ENCODE data around the gene CIAO2B. TPM values are rescaled to one million over a fixed set of nuclear protein-coding genes. Genes with fewer than 3 reads are reported as not detected.

The CIAO2B gene
- total and polyA plus RNA-seq, 9 donors: 40.1 to 150 (median 66.7) TPM

GRCh38 chr16:66886321-66886720 is 47.9 kb downstream of the CIAO2B start:
- Histone ChIP-seq H3K9me3 (no peaks in the 10 kb centered on the region), H3K36me3 (no peaks in the 10 kb centered on the region), H3K27me3 (no peaks in the 10 kb centered on the region), H3K27ac (no peak overlapping the region), H3K4me3 (no peak overlapping the region), H3K4me1 (ENCODE audit: insufficient read depth) (peaks cover 3% of the 10 kb centered on the region)
- intact Hi-C loops (cut with DNase I): no loop called here
- TF ChIP-seq EP300 (IDR thresholded peaks at IDR 0.05) (no peak), CTCF (IDR thresholded peaks at IDR 0.05) (no peak), POLR2A (IDR thresholded peaks at IDR 0.05) (no peak)
- no peak for DNase-seq
- 8 to 29% (median 12%) methylated on average over 2 of the region's 2 CpGs for WGBS, 3 donors

GRCh38 chr16:66885491-66885890 is 48.7 kb downstream of the CIAO2B start:
- Histone ChIP-seq H3K27ac (no peak overlapping the region), H3K4me1 (ENCODE audit: insufficient read depth) (peaks cover 3% of the 10 kb centered on the region), H3K4me3 (no peak overlapping the region), H3K9me3 (no peaks in the 10 kb centered on the region), H3K27me3 (no peaks in the 10 kb centered on the region), H3K36me3 (no peaks in the 10 kb centered on the region)
- no peak for DNase-seq
- TF ChIP-seq POLR2A (IDR thresholded peaks at IDR 0.05) (no peak), CTCF (IDR thresholded peaks at IDR 0.05) (no peak), EP300 (IDR thresholded peaks at IDR 0.05) (no peak)
- 65 to 84% (median 77%) methylated on average over 12 of the region's 12 CpGs for WGBS, 3 donors
- intact Hi-C loops (cut with DNase I): no loop called here

DNA sequence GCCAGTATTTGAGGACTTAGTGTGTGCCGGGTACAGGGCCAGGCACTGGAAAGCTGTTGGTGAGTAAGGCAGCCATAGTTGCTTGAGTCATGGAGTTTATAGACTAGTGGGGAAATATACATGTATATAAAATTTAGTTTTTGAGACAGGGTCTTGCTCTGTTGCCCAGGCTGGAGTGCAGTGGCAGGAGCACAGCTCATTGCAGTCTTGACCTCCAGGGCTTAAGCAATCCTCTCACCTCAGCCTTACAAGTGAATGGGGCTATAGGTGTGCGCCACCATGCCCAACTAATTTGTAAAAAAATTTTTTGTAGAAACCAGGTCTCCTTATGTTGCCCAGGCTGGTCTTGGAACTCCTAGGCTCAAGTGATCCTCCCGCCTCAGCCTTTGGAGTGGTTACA is 51.5 kb downstream of the CIAO2B start:
- no peak for DNase-seq
- WGBS, 3 donors: 97 to 98% (median 97%) methylated on average over 3 of the region's 3 CpGs

More for the DNA sequence above, 51.5 kb downstream of the CIAO2B start:
- no peak for TF ChIP-seq CTCF (IDR thresholded peaks at IDR 0.05)
- TF ChIP-seq POLR2A (IDR thresholded peaks at IDR 0.05): no peak
- no peak for TF ChIP-seq EP300 (IDR thresholded peaks at IDR 0.05)
- no peaks in the 10 kb centered on the region for H3K9me3 ChIP-seq
- H3K27ac ChIP-seq: no peak overlapping the region
- no peak overlapping the region for H3K4me3 ChIP-seq
- intact Hi-C loops (cut with DNase I): no loop called here
- H3K27me3 ChIP-seq: no peaks in the 10 kb centered on the region
- peaks cover 3% of the 10 kb centered on the region for H3K4me1 ChIP-seq (ENCODE audit: insufficient read depth)
- H3K36me3 ChIP-seq: no peaks in the 10 kb centered on the region

Other genes with a start within 250 kb of the CIAO2B start
- gene CMTM4, start 237.7 kb downstream of the CIAO2B start, total RNA-seq: 10 to 100 TPM; 12.2 to 47.1 (median 15.1) TPM
- 1 to 10 TPM; 5.4 to 9.2 TPM for gene CMTM4, start 237.7 kb downstream of the CIAO2B start, polyA plus RNA-seq
- 100 to 1,000 TPM in 3 of 7 donors, 10 to 100 TPM in 4; 71.3 to 116 (median 94.8) TPM for gene DYNC1LI2, start 182.8 kb downstream of the CIAO2B start, total RNA-seq
- gene DYNC1LI2, start 182.8 kb downstream of the CIAO2B start, polyA plus RNA-seq: 10 to 100 TPM; 44.3 to 91.3 TPM
- under 1 TPM in 3 of 7 donors, not detected in 4; 0.27 to 0.50 (median 0.35) TPM for gene TERB1, start 132.8 kb downstream of the CIAO2B start, total RNA-seq
- gene TERB1, start 132.8 kb downstream of the CIAO2B start, polyA plus RNA-seq: under 1 TPM in 1 of 2 donors, not detected in 1; 0.04 TPM
- gene NAE1, start 103.4 kb downstream of the CIAO2B start, total RNA-seq: 10 to 100 TPM; 38.3 to 63.7 (median 54.0) TPM
- 10 to 100 TPM; 41.8 to 44.4 TPM for gene NAE1, start 103.4 kb downstream of the CIAO2B start, polyA plus RNA-seq
- gene CA7, start 90.0 kb downstream of the CIAO2B start, total RNA-seq: not detected
- gene CA7, start 90.0 kb downstream of the CIAO2B start, polyA plus RNA-seq: not detected
- 10 to 100 TPM in 5 of 7 donors, 1 to 10 TPM in 2; 3.9 to 23.3 (median 18.5) TPM for gene PDP2, start 53.9 kb downstream of the CIAO2B start, total RNA-seq
- 10 to 100 TPM in 1 of 2 donors, 1 to 10 TPM in 1; 9.4 to 27.9 TPM for gene PDP2, start 53.9 kb downstream of the CIAO2B start, polyA plus RNA-seq
- gene CDH16, start 15.5 kb downstream of the CIAO2B start, total RNA-seq: 10 to 100 TPM in 1 of 7 donors, 1 to 10 TPM in 1, under 1 TPM in 3, not detected in 2; 0.12 to 19.2 (median 0.57) TPM
- gene CDH16, start 15.5 kb downstream of the CIAO2B start, polyA plus RNA-seq: not detected
- 10 to 100 TPM in 5 of 7 donors, 1 to 10 TPM in 2; 5.6 to 43.1 (median 12.1) TPM for gene RRAD, start 8.9 kb downstream of the CIAO2B start, total RNA-seq
- gene RRAD, start 8.9 kb downstream of the CIAO2B start, polyA plus RNA-seq: 10 to 100 TPM in 1 of 2 donors, 1 to 10 TPM in 1; 2.3 to 22.3 TPM
- 10 to 100 TPM; 25.5 to 51.9 (median 42.2) TPM for gene CES2, start 1.1 kb upstream of the CIAO2B start, total RNA-seq
- gene CES2, start 1.1 kb upstream of the CIAO2B start, polyA plus RNA-seq: 10 to 100 TPM; 29.4 to 38.9 TPM
- gene CES3, start 26.9 kb upstream of the CIAO2B start, total RNA-seq: 1 to 10 TPM in 5 of 7 donors, under 1 TPM in 2; 0.45 to 2.3 (median 1.4) TPM
- gene CES3, start 26.9 kb upstream of the CIAO2B start, polyA plus RNA-seq: under 1 TPM; 0.73 to 0.91 TPM
- 10 to 100 TPM in 5 of 7 donors, 1 to 10 TPM in 2; 6.7 to 67.1 (median 15.5) TPM for gene CES4A, start 54.2 kb upstream of the CIAO2B start, total RNA-seq
- gene CES4A, start 54.2 kb upstream of the CIAO2B start, polyA plus RNA-seq: 1 to 10 TPM; 6.0 to 9.7 TPM
- 10 to 100 TPM; 39.9 to 58.3 (median 48.9) TPM for gene CBFB, start 94.7 kb upstream of the CIAO2B start, total RNA-seq
- gene CBFB, start 94.7 kb upstream of the CIAO2B start, polyA plus RNA-seq: 10 to 100 TPM; 19.2 to 23.8 TPM
- 10 to 100 TPM; 13.7 to 17.4 (median 14.9) TPM for gene PHAF1, start 175.5 kb upstream of the CIAO2B start, total RNA-seq
- 10 to 100 TPM in 1 of 2 donors, 1 to 10 TPM in 1; 9.0 to 25.1 TPM for gene PHAF1, start 175.5 kb upstream of the CIAO2B start, polyA plus RNA-seq
- gene B3GNT9, start 216.6 kb upstream of the CIAO2B start, total RNA-seq: 10 to 100 TPM; 11.1 to 45.7 (median 28.7) TPM
- 10 to 100 TPM; 17.1 to 18.1 TPM for gene B3GNT9, start 216.6 kb upstream of the CIAO2B start, polyA plus RNA-seq
- 10 to 100 TPM in 6 of 7 donors, 1 to 10 TPM in 1; 7.3 to 30.9 (median 15.5) TPM for gene TRADD, start 225.5 kb upstream of the CIAO2B start, total RNA-seq
- 10 to 100 TPM in 1 of 2 donors, 1 to 10 TPM in 1; 4.2 to 15.7 TPM for gene TRADD, start 225.5 kb upstream of the CIAO2B start, polyA plus RNA-seq
- 10 to 100 TPM in 6 of 7 donors, 1 to 10 TPM in 1; 8.8 to 23.0 (median 15.0) TPM for gene FBXL8, start 225.6 kb upstream of the CIAO2B start, total RNA-seq
- gene FBXL8, start 225.6 kb upstream of the CIAO2B start, polyA plus RNA-seq: 10 to 100 TPM in 1 of 2 donors, 1 to 10 TPM in 1; 1.3 to 13.1 TPM
- 100 to 1,000 TPM in 1 of 7 donors, 10 to 100 TPM in 6; 30.8 to 115 (median 77.7) TPM for gene HSF4, start 230.3 kb upstream of the CIAO2B start, total RNA-seq
- 10 to 100 TPM in 1 of 2 donors, 1 to 10 TPM in 1; 9.9 to 44.9 TPM for gene HSF4, start 230.3 kb upstream of the CIAO2B start, polyA plus RNA-seq
- gene NOL3, start 236.1 kb upstream of the CIAO2B start, total RNA-seq: 10 to 100 TPM; 14.1 to 31.7 (median 21.4) TPM
- 10 to 100 TPM; 17.9 to 23.1 TPM for gene NOL3, start 236.1 kb upstream of the CIAO2B start, polyA plus RNA-seq
- gene MATCAP1, start 249.6 kb upstream of the CIAO2B start, total RNA-seq: 10 to 100 TPM; 16.8 to 96.4 (median 65.7) TPM
- 10 to 100 TPM; 15.4 to 38.4 TPM for gene MATCAP1, start 249.6 kb upstream of the CIAO2B start, polyA plus RNA-seq

Data from ovary (tissue), 9 donors.